Measurements from ENCODE around the gene CAPSL.

The CAPSL gene

DNA sequence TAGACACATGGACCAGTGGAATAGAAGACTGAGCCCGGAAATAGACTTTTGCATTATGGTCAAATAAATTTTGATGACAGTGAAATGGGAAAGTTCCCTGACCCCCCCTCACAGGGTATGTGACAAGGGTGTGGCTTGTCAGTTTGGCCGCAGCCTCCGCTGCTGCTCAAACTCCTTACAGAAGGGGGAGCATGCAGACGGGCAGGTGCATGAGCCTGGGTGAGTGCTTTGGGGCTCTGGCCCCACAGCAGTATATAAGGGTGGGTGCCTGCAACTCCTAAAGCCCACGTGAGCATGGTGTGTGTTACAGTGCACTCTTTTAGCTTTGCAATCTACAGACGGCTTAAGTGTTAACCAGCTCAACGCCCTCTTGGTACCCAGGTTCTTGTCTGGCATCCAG, 21.9 kb upstream of the CAPSL start:
- TF ChIP-seq, protein P1, sequence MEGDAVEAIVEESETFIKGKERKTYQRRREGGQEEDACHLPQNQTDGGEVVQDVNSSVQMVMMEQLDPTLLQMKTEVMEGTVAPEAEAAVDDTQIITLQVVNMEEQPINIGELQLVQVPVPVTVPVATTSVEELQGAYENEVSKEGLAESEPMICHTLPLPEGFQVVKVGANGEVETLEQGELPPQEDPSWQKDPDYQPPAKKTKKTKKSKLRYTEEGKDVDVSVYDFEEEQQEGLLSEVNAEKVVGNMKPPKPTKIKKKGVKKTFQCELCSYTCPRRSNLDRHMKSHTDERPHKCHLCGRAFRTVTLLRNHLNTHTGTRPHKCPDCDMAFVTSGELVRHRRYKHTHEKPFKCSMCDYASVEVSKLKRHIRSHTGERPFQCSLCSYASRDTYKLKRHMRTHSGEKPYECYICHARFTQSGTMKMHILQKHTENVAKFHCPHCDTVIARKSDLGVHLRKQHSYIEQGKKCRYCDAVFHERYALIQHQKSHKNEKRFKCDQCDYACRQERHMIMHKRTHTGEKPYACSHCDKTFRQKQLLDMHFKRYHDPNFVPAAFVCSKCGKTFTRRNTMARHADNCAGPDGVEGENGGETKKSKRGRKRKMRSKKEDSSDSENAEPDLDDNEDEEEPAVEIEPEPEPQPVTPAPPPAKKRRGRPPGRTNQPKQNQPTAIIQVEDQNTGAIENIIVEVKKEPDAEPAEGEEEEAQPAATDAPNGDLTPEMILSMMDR (IDR thresholded peaks at IDR 0.05) = no peak

GRCh38 chr5:35956429-35956828, 18.0 kb upstream of the CAPSL start:
- TF ChIP-seq, protein P1 (IDR thresholded peaks at IDR 0.05) = no peak

- TF ChIP-seq, protein P1 (IDR thresholded peaks at IDR 0.05) = no peak
These were observed 15.8 kb upstream of the CAPSL start for GRCh38 chr5:35954175-35954574.

DNA sequence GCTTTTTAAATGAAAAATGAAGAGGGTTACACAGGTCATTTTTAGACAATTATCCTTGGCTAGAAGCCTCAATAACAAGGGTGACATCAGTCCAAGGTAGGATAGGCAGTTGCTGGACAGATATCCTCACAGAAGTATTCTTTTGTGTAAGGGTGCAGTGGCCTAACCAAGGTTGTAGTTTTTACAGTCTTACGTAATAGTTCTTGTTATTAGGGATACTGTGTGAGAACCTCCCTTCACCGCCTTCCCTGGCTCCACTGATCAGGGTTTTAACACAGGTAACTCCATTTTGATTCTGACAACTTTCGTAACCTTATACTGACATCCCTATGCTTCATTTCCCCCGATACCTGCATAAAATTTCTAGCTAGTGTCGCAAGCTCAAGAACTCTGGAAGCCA, 8.7 kb upstream of the CAPSL start:
- TF ChIP-seq, protein P1 (IDR thresholded peaks at IDR 0.05) = no peak

- TF ChIP-seq, protein P1 (IDR thresholded peaks at IDR 0.05) = no peak
These were observed 1.2 kb upstream of the CAPSL start for GRCh38 chr5:35939639-35940038.

DNA sequence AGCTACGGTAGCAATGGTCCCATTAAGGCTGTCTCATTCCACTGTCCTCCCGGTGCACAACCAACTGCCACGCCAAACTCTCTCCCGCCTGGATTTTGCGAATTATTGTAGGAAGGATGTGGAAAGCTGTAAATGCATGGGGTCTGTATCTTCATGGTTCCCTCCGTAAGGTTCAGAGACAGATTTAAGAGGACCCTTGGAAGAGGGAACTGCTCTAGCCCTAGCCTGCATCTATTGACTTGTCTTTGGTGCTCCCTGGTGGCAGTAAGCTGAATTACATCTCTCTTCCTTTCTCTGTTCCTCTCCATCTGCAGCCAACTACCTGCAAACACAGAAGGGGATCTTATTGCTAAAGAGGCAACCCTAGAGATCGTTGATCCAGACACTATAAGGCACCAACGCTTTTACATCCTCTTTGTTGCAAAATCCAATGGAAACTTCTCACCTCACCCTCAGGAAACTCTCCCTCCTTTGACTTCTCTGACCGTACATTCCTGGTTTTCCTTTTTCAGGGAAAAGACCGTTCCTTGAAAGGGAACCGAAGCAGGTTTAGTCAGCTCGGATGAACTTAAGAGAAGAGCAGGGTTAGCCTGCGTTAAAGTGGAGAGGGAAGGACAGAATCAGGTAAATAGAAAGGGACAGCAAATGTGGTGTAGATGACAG, 11.9 kb downstream of the CAPSL start:
- TF ChIP-seq, protein P1 (IDR thresholded peaks at IDR 0.05) = peak; percentile 82

DNA sequence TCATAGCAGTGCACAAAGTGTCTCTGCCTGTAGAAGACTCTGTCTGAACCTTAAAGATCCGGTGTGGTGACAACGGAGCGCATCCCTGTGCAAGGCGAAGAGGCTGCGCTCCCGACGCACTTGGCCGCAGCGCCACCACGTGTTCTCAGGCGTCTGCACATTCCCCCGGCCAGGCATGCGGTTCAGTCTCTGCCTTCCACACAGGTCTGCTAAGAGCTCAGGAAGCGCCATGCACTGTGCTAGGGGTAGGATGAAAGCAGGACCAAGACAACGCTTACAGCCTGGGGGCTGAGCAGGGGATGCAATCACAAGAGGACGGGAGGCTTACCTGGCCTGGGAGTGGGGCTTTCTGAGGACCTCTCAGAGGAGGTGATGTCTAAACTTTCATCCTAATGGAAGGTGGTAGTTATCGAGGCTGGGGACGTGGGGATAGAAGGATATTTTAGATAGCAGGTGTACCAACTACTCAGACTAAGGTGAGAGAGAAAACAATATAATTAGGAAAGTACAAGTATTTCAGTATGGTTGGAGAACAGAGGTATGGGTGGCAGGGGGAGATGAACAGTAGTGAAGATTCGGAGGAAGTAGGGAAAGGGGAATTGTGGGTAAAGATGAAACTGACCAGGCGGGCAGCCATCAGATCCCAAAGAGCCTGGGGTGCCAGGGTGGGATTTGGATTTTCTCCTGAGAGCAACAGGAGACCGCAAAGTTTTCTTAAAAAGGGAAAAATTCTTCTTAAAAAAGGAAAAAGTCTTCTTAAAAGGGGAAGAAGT, 13.3 kb downstream of the CAPSL start:
- TF ChIP-seq, protein P1 (IDR thresholded peaks at IDR 0.05) = peak; percentile 81

All from LNCAP (cell line).